ENCODE results near the gene PPM1E.
"Not testable (repeated sequence)": the region's sequence is repeated elsewhere in the genome, so short reads cannot be mapped to it uniquely, and the experiment has no call there.

The PPM1E gene

GRCh38 chr17:58779446-58779845 lies 23.8 kb downstream of the PPM1E start:
- DNase-seq (ENCODE audit: low read depth) = no peak

DNA sequence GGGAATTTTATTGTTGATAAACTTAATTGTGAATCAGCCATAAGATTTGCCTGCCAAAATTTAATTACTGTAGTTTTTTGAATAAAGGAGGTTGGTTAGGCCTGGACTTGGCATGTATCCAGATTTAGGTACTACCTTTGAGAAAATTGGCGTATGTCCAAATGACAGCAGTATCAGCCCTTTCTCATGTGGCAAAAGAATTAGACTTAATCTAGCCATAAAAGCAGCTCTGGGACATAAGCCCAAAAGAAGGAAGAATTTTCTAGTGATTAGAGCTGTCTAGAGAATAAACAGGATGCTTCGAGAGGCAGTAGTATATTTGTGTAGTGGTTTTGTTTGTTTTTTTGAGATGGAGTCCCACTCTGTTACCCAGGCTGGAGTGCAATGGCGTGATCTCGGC lies 27.7 kb downstream of the PPM1E start:
- no peak for DNase-seq (ENCODE audit: low read depth)

DNA sequence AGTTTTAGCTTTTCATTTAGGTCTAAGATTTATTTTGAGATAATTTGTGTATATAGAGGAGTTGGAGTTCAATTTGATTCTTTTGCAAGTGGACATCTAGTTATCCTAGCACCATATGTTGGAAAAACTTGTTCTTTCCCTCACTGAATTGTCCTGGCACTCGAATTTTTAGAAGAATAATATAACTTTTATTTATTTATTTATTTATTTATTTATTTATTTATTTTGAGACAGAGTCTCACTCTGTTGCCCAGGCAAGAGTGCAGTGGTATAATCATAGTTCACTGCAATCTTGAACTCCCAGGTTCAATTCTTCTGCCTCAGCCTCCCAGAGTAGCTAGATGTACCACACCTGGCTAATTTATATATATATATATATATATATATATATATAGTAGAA lies 29.4 kb downstream of the PPM1E start:
- no peak for DNase-seq (ENCODE audit: low read depth)

- DNase-seq (ENCODE audit: low read depth) = no peak
These were observed 31.1 kb downstream of the PPM1E start for GRCh38 chr17:58786586-58787295.

- no peak for DNase-seq (ENCODE audit: low read depth)
These were observed 32.5 kb downstream of the PPM1E start for GRCh38 chr17:58788199-58788598.

DNA sequence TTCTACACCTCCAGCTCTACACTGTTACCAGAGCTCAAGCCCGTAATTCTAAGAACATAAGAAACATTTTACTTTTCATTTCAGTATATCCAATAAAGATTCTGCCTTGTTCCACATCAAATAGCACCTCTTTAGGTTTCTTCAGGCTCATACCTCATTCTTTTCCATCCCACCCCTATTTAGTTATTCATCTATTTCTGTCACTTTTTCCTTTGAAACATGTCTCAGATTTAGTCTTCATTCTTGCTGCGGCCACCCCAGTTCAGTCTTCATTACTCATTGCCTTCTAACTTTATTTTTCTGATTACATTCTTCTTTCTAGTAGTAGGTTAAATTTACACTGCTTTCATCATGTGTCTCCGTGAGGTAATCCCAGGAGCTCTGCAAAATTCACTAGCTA lies 33.5 kb downstream of the PPM1E start:
- no peak for DNase-seq (ENCODE audit: low read depth)

GRCh38 chr17:58789831-58790230 lies 34.2 kb downstream of the PPM1E start:
- DNase-seq (ENCODE audit: low read depth) = no peak

DNA sequence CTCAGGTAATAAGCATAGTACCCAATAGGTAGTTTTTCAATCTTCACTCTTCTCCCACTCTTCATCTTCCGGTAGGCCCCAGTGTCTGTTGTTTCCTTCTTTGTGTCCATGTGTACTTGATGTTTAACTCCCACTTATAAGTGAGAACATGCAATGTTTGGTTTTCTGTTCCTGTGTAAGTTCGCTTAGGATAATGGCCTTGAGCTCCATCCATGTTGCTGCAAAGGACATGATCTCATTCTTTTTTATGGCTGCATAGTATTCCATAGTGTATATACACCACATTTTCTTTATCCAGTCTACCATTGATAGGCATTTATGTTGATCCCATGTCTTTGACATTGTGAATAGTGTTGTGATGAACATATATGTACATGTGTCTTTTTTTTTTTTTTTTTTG lies 38.9 kb downstream of the PPM1E start:
- DNase-seq (ENCODE audit: low read depth) = not testable (repeated sequence)

- no peak for DNase-seq (ENCODE audit: low read depth)
These were observed 46.5 kb downstream of the PPM1E start for GRCh38 chr17:58802188-58802587.

GRCh38 chr17:58806046-58806445 lies 50.4 kb downstream of the PPM1E start:
- DNase-seq (ENCODE audit: low read depth) = no peak

- no peak for DNase-seq (ENCODE audit: low read depth)
These were observed 53.2 kb downstream of the PPM1E start for GRCh38 chr17:58808609-58809563.

- DNase-seq (ENCODE audit: low read depth) = no peak
These were observed 53.9 kb downstream of the PPM1E start for GRCh38 chr17:58809564-58809936.

DNA sequence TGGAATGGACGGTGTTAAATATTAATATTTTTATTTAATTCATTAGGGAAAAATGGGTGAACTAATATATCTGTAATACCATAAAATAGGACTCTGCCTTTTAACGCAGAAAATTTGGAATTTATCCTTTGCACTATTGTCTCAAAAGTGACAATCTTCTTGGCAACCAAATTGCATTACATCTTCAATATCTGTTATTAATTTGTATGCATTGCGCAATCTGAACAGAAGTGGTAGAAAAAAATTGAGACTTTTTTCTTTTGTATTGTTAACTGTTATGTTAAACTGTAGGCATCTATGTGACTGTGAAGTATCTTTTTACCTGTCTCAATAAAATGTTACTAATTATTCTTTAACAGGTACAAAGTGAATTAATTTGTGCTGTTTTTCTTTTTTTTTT lies 55.6 kb downstream of the PPM1E start:
- no peak for DNase-seq (ENCODE audit: low read depth)

DNA sequence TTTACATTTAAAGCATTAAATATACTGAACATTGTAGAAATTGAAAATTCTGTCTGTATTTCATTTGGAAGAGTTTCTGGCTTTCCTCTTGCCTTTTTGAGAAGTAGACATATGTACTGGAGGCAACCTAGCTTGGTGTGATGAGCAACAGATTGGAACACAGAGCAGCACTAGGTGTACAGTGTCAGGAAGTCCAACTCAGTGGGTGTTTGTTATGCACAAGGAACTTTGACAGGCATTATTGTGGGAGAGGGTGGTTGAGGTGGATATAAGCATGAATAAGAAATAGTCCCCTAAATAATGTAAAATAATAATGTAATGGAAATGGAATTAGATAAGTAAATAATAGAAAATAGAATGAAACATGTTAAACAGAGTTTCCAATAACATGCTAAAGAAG lies 58.1 kb downstream of the PPM1E start:
- no peak for DNase-seq (ENCODE audit: low read depth)

DNA sequence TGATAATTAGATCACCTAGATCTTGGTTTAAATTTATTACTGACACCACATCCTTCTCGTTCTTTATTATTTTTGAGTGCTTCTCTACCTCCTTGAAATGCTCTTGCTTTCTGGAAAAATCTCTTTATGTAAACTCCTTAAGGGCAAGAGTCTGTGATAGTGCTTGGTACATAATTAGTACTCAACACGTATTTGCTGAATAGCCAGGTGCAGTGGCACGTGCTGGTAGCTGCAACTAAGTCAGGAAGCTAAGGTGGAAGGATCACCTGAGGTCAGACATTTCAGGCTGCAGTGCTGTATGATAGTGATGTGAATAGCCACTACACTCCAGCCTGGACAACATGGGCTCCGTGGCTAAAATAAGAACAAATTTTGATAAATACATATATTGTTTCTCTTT lies 63.0 kb downstream of the PPM1E start:
- no peak for DNase-seq (ENCODE audit: low read depth)

GRCh38 chr17:58822148-58823050 lies 66.7 kb downstream of the PPM1E start:
- no peak for DNase-seq (ENCODE audit: low read depth)

DNA sequence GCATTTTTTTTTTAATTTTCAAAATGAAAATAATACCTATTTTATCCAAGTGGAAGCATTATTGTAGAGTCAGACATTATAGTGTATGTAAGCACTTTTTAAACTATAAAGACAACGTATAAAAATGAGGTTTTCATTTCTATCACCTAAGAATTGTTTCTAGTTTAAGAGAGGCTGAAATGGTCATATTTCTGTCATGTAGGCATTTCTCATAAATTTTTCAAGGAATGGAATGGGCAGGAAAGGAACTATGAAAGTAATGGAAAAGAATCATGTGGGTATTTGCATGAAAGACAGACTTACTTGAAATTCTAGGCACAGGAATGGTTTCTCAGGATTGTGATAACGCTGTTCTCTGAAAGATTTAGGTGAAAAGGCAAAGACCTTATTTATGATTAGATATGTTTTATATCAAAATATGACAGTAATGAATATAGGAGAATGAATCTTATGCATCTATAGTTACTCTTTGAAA lies 67.4 kb downstream of the PPM1E start:
- no peak for DNase-seq (ENCODE audit: low read depth)

GRCh38 chr17:58829172-58829637 lies 73.6 kb downstream of the PPM1E start:
- DNase-seq (ENCODE audit: low read depth) = no peak

- no peak for DNase-seq (ENCODE audit: low read depth)
These were observed 76.1 kb downstream of the PPM1E start for GRCh38 chr17:58831780-58832179.

DNA sequence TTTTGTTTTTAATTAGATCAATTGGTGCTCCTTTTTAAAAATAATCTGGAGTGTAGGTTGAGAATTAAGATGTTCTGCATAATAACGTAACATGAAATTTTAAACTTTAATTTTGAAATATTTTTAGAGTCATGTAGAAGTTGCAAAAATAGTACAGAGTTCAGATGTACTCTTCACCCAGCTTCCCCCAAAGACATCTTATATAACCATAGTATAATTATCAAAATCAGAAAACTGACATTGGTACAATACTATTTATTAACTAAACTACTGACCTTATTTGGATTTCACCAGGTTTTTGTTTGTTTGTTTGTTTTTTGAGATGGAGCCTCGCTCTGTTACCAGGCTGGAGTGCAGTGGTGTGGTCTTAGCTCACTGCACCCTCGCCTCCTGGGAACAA lies 76.9 kb downstream of the PPM1E start:
- DNase-seq (ENCODE audit: low read depth) = no peak

DNA sequence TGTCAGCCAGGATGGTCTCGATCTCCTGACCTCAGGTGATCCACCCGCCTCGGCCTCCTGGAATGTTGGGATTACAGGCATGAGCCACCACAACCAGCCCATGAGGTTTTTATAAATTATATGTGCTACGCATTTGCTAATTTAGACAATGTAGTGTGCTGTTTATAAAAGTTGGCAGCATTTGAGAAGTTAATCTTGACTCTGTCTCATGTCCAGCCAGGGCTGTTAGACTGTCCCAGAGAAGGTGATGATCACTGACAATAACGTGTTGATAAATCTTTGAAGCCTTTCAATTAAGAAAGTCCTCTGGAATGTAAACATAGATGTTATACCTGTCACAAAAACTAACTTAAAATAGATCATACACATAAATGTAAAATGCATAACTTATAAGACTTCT lies 82.0 kb downstream of the PPM1E start:
- DNase-seq (ENCODE audit: low read depth) = no peak

Data from stimulated activated CD8-positive, alpha-beta memory T cell treated with anti-CD3 and anti-CD28 coated beads, Interleukin-4, amount 100 ng/mL, for 24 hours (primary cell).